Gastrocnemius medialis (tissue), 4 donors: Measurements from ENCODE around the gene ZNF576.

Experiments
- POLR2A ChIP-seq, 2 donors: fragments of 450-650 bp; IDR thresholded peaks; one replicate each; pipeline ENCODE4 v1.6.1; 2017; ENCODE audit warnings: antibody characterized with exemption in 2 of 2, mild to moderate bottlenecking in 2 of 2, moderate library complexity in 2 of 2
- TF ChIP-seq, protein P1 (sequence below), 5 experiments: fragments of 450-650 bp in 3 of 5; fragments of 200-600 bp in 2 of 5; sonication (generic) in 2 of 5; IDR thresholded peaks in 4 of 5; conservative IDR thresholded peaks in 1 of 5; 1 replicate in 4 of 5; 2 replicates in 1 of 5; pipeline ENCODE4 v1.5.1; 2016 to 2019; ENCODE audit warnings: antibody characterized with exemption in 5 of 5, mild to moderate bottlenecking in 3 of 5, moderate library complexity in 3 of 5

DNA sequence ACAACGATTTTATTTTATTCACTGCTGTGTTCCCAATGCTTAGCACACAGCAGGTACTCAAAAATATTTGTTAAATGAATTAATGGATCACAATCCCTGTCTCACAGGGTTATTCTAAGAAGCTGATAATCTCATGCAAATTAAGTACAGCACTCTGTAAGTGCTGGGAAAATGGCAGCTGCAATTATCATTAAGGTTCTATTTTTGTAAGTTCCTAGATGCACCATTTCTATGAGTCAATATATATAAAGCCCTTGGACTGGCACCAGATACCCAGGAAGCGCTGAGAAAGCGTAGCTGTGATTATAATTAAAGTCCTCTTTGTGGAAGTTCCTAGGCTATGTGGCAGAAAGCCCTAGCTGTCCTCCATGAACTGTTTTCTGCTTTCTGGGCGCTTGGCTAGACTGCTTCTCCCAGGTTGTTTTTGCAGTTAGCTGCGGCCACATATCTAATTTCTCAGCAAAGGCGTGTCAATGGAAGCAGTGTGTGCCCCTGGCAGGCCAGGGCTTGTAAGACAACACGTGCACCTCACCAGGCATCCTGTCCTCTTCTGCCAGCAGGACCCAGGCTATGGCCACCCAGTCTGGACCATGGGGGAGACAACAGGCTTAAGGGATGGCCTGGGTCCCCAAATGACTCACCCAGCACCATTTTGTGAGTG lies 10.3 kb downstream of the ZNF576 start:
- TF ChIP-seq, protein P1, sequence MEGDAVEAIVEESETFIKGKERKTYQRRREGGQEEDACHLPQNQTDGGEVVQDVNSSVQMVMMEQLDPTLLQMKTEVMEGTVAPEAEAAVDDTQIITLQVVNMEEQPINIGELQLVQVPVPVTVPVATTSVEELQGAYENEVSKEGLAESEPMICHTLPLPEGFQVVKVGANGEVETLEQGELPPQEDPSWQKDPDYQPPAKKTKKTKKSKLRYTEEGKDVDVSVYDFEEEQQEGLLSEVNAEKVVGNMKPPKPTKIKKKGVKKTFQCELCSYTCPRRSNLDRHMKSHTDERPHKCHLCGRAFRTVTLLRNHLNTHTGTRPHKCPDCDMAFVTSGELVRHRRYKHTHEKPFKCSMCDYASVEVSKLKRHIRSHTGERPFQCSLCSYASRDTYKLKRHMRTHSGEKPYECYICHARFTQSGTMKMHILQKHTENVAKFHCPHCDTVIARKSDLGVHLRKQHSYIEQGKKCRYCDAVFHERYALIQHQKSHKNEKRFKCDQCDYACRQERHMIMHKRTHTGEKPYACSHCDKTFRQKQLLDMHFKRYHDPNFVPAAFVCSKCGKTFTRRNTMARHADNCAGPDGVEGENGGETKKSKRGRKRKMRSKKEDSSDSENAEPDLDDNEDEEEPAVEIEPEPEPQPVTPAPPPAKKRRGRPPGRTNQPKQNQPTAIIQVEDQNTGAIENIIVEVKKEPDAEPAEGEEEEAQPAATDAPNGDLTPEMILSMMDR (IDR thresholded peaks at IDR 0.05 in 4 of 5, conservative IDR thresholded peaks at IDR 0.05 in 1 of 5): no peak
- TF ChIP-seq POLR2A (IDR thresholded peaks at IDR 0.05): no peak
